ENCODE results near the gene PHF2.
A peak's percentile ranks its signal among the peaks of the same experiment; 100 is the strongest.

The PHF2 gene

GRCh38 chr9:93576258-93577077, at the start of gene PHF2:
PHF2 (plus strand) TSS chr9:93576584; CDS start chr9:93576774, 190 bp downstream.
- H3K36me3 ChIP-seq (ENCODE audit: insufficient read depth, low read length) = no peaks in the 10 kb centered on the region

GRCh38 chr9:93531374-93531773, 45.0 kb upstream of the PHF2 start:
- Histone ChIP-seq H3K9me3 (ENCODE audit: low read length) (no peaks in the 10 kb centered on the region), H3K4me3 (ENCODE audit: low read length) (no peak overlapping the region), H3K36me3 (ENCODE audit: insufficient read depth, low read length) (peaks cover 61% of the 10 kb centered on the region), H3K4me1 (ENCODE audit: insufficient read depth, low read length) (no peaks in the 10 kb centered on the region), H2AFZ (ENCODE audit: low read depth, low read length) (no peak overlapping the region), H3K27me3 (ENCODE audit: insufficient read depth, low read length) (no peaks in the 10 kb centered on the region)

More at GRCh38 chr9:93576258-93577077, at the start of gene PHF2:
- Histone ChIP-seq H3K4me3 (ENCODE audit: low read length) (peak within 1 kb of the TSS; percentile 66), H3K9me3 (ENCODE audit: low read length) (no peaks in the 10 kb centered on the region), H3K27me3 (ENCODE audit: insufficient read depth, low read length) (no peaks in the 10 kb centered on the region), H2AFZ (ENCODE audit: low read depth, low read length) (peak within 1 kb of the TSS; percentile 92), H3K4me1 (ENCODE audit: insufficient read depth, low read length) (peaks cover 25% of the 10 kb centered on the region)

- Histone ChIP-seq H3K27me3 (ENCODE audit: insufficient read depth, low read length) (no peaks in the 10 kb centered on the region), H3K4me3 (ENCODE audit: low read length) (no peak overlapping the region), H3K9me3 (ENCODE audit: low read length) (no peaks in the 10 kb centered on the region), H2AFZ (ENCODE audit: low read depth, low read length) (no peak overlapping the region), H3K36me3 (ENCODE audit: insufficient read depth, low read length) (peaks cover 56% of the 10 kb centered on the region), H3K4me1 (ENCODE audit: insufficient read depth, low read length) (no peaks in the 10 kb centered on the region)
These were observed 44.2 kb upstream of the PHF2 start for GRCh38 chr9:93532141-93532540.

GRCh38 chr9:93533863-93534262, 42.5 kb upstream of the PHF2 start:
- Histone ChIP-seq H3K27me3 (ENCODE audit: insufficient read depth, low read length) (no peaks in the 10 kb centered on the region), H3K4me1 (ENCODE audit: insufficient read depth, low read length) (no peaks in the 10 kb centered on the region), H3K4me3 (ENCODE audit: low read length) (no peak overlapping the region), H3K36me3 (ENCODE audit: insufficient read depth, low read length) (peaks cover 52% of the 10 kb centered on the region), H2AFZ (ENCODE audit: low read depth, low read length) (no peak overlapping the region), H3K9me3 (ENCODE audit: low read length) (no peaks in the 10 kb centered on the region)

- Histone ChIP-seq H3K4me1 (ENCODE audit: insufficient read depth, low read length) (no peaks in the 10 kb centered on the region), H3K9me3 (ENCODE audit: low read length) (no peaks in the 10 kb centered on the region), H3K36me3 (ENCODE audit: insufficient read depth, low read length) (peaks cover 40% of the 10 kb centered on the region), H2AFZ (ENCODE audit: low read depth, low read length) (no peak overlapping the region), H3K4me3 (ENCODE audit: low read length) (no peak overlapping the region), H3K27me3 (ENCODE audit: insufficient read depth, low read length) (no peaks in the 10 kb centered on the region)
These were observed 40.2 kb upstream of the PHF2 start for GRCh38 chr9:93536167-93536566.

- Histone ChIP-seq H3K9me3 (ENCODE audit: low read length) (no peaks in the 10 kb centered on the region), H2AFZ (ENCODE audit: low read depth, low read length) (no peak overlapping the region), H3K4me1 (ENCODE audit: insufficient read depth, low read length) (no peaks in the 10 kb centered on the region), H3K4me3 (ENCODE audit: low read length) (no peak overlapping the region), H3K36me3 (ENCODE audit: insufficient read depth, low read length) (peaks cover 34% of the 10 kb centered on the region), H3K27me3 (ENCODE audit: insufficient read depth, low read length) (no peaks in the 10 kb centered on the region)
These were observed 39.5 kb upstream of the PHF2 start for GRCh38 chr9:93536874-93537273.

- Histone ChIP-seq H3K27me3 (ENCODE audit: insufficient read depth, low read length) (no peaks in the 10 kb centered on the region), H3K9me3 (ENCODE audit: low read length) (peaks cover 1% of the 10 kb centered on the region), H2AFZ (ENCODE audit: low read depth, low read length) (no peak overlapping the region), H3K36me3 (ENCODE audit: insufficient read depth, low read length) (peaks cover 30% of the 10 kb centered on the region), H3K4me1 (ENCODE audit: insufficient read depth, low read length) (no peaks in the 10 kb centered on the region), H3K4me3 (ENCODE audit: low read length) (no peak overlapping the region)
These were observed 36.1 kb upstream of the PHF2 start for GRCh38 chr9:93540305-93540704.

- H3K36me3 ChIP-seq (ENCODE audit: insufficient read depth, low read length) = peaks cover 26% of the 10 kb centered on the region
- no peak overlapping the region for H2AFZ ChIP-seq (ENCODE audit: low read depth, low read length)
- no peak overlapping the region for H3K4me3 ChIP-seq (ENCODE audit: low read length)
These were observed 35.4 kb upstream of the PHF2 start for GRCh38 chr9:93541005-93541404.

GRCh38 chr9:93541581-93542349, 34.6 kb upstream of the PHF2 start:
- peaks cover 27% of the 10 kb centered on the region for H3K36me3 ChIP-seq (ENCODE audit: insufficient read depth, low read length)

More at GRCh38 chr9:93541005-93541404, 35.4 kb upstream of the PHF2 start:
- no peaks in the 10 kb centered on the region for H3K27me3 ChIP-seq (ENCODE audit: insufficient read depth, low read length)
- H3K4me1 ChIP-seq (ENCODE audit: insufficient read depth, low read length) = no peaks in the 10 kb centered on the region
- peaks cover 1% of the 10 kb centered on the region for H3K9me3 ChIP-seq (ENCODE audit: low read length)

GRCh38 chr9:93543117-93543516, 33.3 kb upstream of the PHF2 start:
- Histone ChIP-seq H3K4me1 (ENCODE audit: insufficient read depth, low read length) (no peaks in the 10 kb centered on the region), H2AFZ (ENCODE audit: low read depth, low read length) (no peak overlapping the region), H3K36me3 (ENCODE audit: insufficient read depth, low read length) (peaks cover 29% of the 10 kb centered on the region), H3K4me3 (ENCODE audit: low read length) (no peak overlapping the region), H3K9me3 (ENCODE audit: low read length) (peaks cover 1% of the 10 kb centered on the region), H3K27me3 (ENCODE audit: insufficient read depth, low read length) (no peaks in the 10 kb centered on the region)

More at GRCh38 chr9:93541581-93542349, 34.6 kb upstream of the PHF2 start:
- H3K9me3 ChIP-seq (ENCODE audit: low read length) = peaks cover 1% of the 10 kb centered on the region
- H2AFZ ChIP-seq (ENCODE audit: low read depth, low read length) = no peak overlapping the region
- no peaks in the 10 kb centered on the region for H3K27me3 ChIP-seq (ENCODE audit: insufficient read depth, low read length)
- H3K4me3 ChIP-seq (ENCODE audit: low read length) = no peak overlapping the region
- H3K4me1 ChIP-seq (ENCODE audit: insufficient read depth, low read length) = no peaks in the 10 kb centered on the region

GRCh38 chr9:93546356-93546755, 30.0 kb upstream of the PHF2 start:
- H3K9me3 ChIP-seq (ENCODE audit: low read length) = peaks cover 1% of the 10 kb centered on the region
- no peaks in the 10 kb centered on the region for H3K27me3 ChIP-seq (ENCODE audit: insufficient read depth, low read length)
- no peak overlapping the region for H3K4me3 ChIP-seq (ENCODE audit: low read length)
- no peaks in the 10 kb centered on the region for H3K4me1 ChIP-seq (ENCODE audit: insufficient read depth, low read length)
- peaks cover 40% of the 10 kb centered on the region for H3K36me3 ChIP-seq (ENCODE audit: insufficient read depth, low read length)
- no peak overlapping the region for H2AFZ ChIP-seq (ENCODE audit: low read depth, low read length)

GRCh38 chr9:93549611-93550010, 26.8 kb upstream of the PHF2 start:
- H3K27me3 ChIP-seq (ENCODE audit: insufficient read depth, low read length) = no peaks in the 10 kb centered on the region
- H3K4me3 ChIP-seq (ENCODE audit: low read length) = no peak overlapping the region
- no peaks in the 10 kb centered on the region for H3K9me3 ChIP-seq (ENCODE audit: low read length)
- no peaks in the 10 kb centered on the region for H3K4me1 ChIP-seq (ENCODE audit: insufficient read depth, low read length)
- H2AFZ ChIP-seq (ENCODE audit: low read depth, low read length) = no peak overlapping the region
- peaks cover 43% of the 10 kb centered on the region for H3K36me3 ChIP-seq (ENCODE audit: insufficient read depth, low read length)

GRCh38 chr9:93552923-93553322, 23.5 kb upstream of the PHF2 start:
- H3K36me3 ChIP-seq (ENCODE audit: insufficient read depth, low read length) = peaks cover 59% of the 10 kb centered on the region
- H3K27me3 ChIP-seq (ENCODE audit: insufficient read depth, low read length) = no peaks in the 10 kb centered on the region
- H2AFZ ChIP-seq (ENCODE audit: low read depth, low read length) = no peak overlapping the region
- H3K4me1 ChIP-seq (ENCODE audit: insufficient read depth, low read length) = no peaks in the 10 kb centered on the region
- H3K9me3 ChIP-seq (ENCODE audit: low read length) = no peaks in the 10 kb centered on the region
- no peak overlapping the region for H3K4me3 ChIP-seq (ENCODE audit: low read length)
